IPS-15b (cell line): ENCODE data around the gene CHST15.

ENCODE experiments used
- H3K27me3 ChIP-seq: one replicate; pipeline ENCODE4 v1.6.1; 2013; ENCODE audit warnings: low read length; ENCODE audit not compliant: control insufficient read depth, insufficient read depth
- H3K36me3 ChIP-seq: one replicate; pipeline ENCODE4 v1.6.1; 2013; ENCODE audit warnings: low read length; ENCODE audit not compliant: control insufficient read depth, insufficient read depth
- H3K4me1 ChIP-seq: one replicate; pipeline ENCODE4 v1.6.1; 2013; ENCODE audit warnings: mild to moderate bottlenecking, low read length; ENCODE audit not compliant: control insufficient read depth, insufficient read depth
- H3K4me3 ChIP-seq: one replicate; pipeline ENCODE4 v1.5.1; 2013; ENCODE audit warnings: low read depth, low read length
- H3K9ac ChIP-seq: one replicate; pipeline ENCODE4 v1.6.1; 2013; ENCODE audit warnings: low read depth, mild to moderate bottlenecking, low read length
- H3K9me3 ChIP-seq: one replicate; pipeline ENCODE4 v1.6.1; 2013; ENCODE audit warnings: mild to moderate bottlenecking, low read length; ENCODE audit not compliant: control insufficient read depth, insufficient read depth

CHST15 gene

GRCh38 chr10:124129471-124129870, 36.1 kb upstream of the CHST15 start:
- Histone ChIP-seq H3K27me3 (peaks cover 2% of the 10 kb centered on the region), H3K36me3 (no peaks in the 10 kb centered on the region), H3K9ac (no peak overlapping the region), H3K9me3 (no peaks in the 10 kb centered on the region), H3K4me1 (no peaks in the 10 kb centered on the region), H3K4me3 (no peak overlapping the region)

DNA sequence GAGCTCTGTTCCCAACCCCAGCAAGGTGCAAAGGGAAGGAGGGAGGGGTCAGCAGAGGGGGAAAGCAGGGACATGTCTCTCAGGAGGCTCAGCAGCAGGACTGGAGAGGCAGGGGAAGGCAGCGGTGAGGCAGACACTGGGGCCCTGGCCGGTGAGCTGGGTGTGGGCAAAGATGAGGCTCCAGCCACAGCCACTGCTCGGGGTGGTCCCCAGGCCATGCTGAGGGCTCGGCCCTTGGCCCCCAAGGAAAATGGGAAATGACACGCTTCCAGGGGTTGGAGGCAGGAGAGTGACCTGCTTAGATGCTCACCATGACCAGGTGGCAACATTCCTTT, 35.4 kb upstream of the CHST15 start:
- H3K9me3 ChIP-seq: no peaks in the 10 kb centered on the region
- H3K9ac ChIP-seq: no peak overlapping the region
- no peaks in the 10 kb centered on the region for H3K4me1 ChIP-seq
- no peaks in the 10 kb centered on the region for H3K36me3 ChIP-seq
- H3K4me3 ChIP-seq: no peak overlapping the region
- H3K27me3 ChIP-seq: no peaks in the 10 kb centered on the region

DNA sequence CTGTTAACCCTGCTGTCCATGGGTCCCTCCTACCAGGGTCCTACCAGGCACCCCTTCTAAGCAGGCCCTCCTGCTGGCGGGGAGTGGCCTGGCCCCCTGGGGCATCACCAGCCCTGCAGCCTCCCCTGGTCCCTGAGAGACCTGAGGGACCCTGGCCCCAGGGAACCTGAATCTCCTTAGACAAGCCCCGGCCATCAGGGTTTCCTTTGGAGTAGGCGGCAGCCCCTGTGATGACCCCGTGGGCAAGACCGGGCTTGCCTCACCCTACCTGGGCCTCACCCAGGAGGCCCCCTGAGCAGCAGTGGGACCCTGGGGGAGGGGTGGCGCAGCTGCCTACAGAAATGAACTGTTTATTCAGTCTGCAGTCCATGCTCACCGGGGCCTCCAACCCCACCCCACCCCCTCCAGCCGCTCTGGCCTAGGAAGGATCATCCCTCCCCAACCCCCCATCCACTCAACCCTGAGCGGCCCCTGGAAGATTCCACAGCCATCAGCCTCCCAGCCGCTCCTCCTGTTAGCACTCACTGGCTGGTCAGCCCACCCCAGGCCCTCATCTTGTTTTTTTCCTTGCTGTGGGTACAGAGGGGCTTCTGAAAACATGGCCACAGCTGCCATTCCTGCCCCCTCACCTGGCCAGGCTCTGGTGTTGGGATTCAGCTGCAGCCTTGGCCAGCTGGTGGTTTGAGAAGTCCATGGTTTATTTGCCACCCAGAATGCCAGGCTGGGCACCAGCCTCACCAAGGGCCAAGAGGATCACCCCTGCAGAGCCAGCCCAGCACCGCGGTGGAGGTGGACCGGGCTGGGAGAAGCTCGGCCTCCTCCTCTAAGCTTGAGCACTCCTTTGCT, 34.8 kb upstream of the CHST15 start:
- H3K27me3 ChIP-seq: no peaks in the 10 kb centered on the region
- H3K9ac ChIP-seq: no peak overlapping the region
- H3K4me1 ChIP-seq: no peaks in the 10 kb centered on the region
- H3K36me3 ChIP-seq: no peaks in the 10 kb centered on the region
- no peaks in the 10 kb centered on the region for H3K9me3 ChIP-seq
- no peak overlapping the region for H3K4me3 ChIP-seq

- H3K36me3 ChIP-seq: no peaks in the 10 kb centered on the region
- no peak overlapping the region for H3K4me3 ChIP-seq
- no peak overlapping the region for H3K9ac ChIP-seq
- H3K27me3 ChIP-seq: no peaks in the 10 kb centered on the region
- H3K9me3 ChIP-seq: no peaks in the 10 kb centered on the region
- H3K4me1 ChIP-seq: no peaks in the 10 kb centered on the region
These were observed 34.2 kb upstream of the CHST15 start for GRCh38 chr10:124127563-124127962.

DNA sequence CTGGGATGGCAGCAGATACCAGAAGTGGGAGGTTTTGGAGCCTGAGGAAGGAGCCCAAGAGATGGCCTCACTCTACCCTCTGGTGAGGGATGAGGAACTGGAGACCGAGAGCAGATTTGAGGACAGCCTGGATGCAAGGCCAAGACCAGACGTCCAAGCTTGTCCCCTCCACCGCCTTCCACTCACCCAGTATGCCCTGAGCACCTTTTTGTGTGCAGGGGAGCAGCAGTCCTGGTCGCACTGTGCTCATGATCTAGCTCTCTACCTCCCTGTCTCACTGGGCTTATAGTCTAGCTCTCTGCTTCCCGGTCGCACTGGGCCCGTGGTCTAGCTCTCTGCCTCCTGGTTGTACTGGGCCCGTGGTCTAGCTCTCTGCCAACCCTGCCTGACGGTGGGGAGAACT, 33.6 kb upstream of the CHST15 start:
- no peaks in the 10 kb centered on the region for H3K4me1 ChIP-seq
- no peak overlapping the region for H3K4me3 ChIP-seq
- H3K36me3 ChIP-seq: no peaks in the 10 kb centered on the region
- H3K9me3 ChIP-seq: no peaks in the 10 kb centered on the region
- H3K9ac ChIP-seq: no peak overlapping the region
- H3K27me3 ChIP-seq: no peaks in the 10 kb centered on the region

GRCh38 chr10:124126145-124126982, 33.0 kb upstream of the CHST15 start:
- H3K9me3 ChIP-seq: no peaks in the 10 kb centered on the region
- no peak overlapping the region for H3K4me3 ChIP-seq
- H3K9ac ChIP-seq: no peak overlapping the region
- no peaks in the 10 kb centered on the region for H3K27me3 ChIP-seq
- no peaks in the 10 kb centered on the region for H3K4me1 ChIP-seq
- no peaks in the 10 kb centered on the region for H3K36me3 ChIP-seq

GRCh38 chr10:124125305-124126116, 32.1 kb upstream of the CHST15 start:
- Histone ChIP-seq H3K9me3 (no peaks in the 10 kb centered on the region), H3K4me3 (no peak overlapping the region), H3K36me3 (no peaks in the 10 kb centered on the region), H3K4me1 (no peaks in the 10 kb centered on the region), H3K9ac (no peak overlapping the region), H3K27me3 (no peaks in the 10 kb centered on the region)

- Histone ChIP-seq H3K27me3 (no peaks in the 10 kb centered on the region), H3K4me3 (no peak overlapping the region), H3K9me3 (no peaks in the 10 kb centered on the region), H3K4me1 (no peaks in the 10 kb centered on the region), H3K36me3 (no peaks in the 10 kb centered on the region), H3K9ac (no peak overlapping the region)
These were observed 31.4 kb upstream of the CHST15 start for GRCh38 chr10:124124769-124125161.

DNA sequence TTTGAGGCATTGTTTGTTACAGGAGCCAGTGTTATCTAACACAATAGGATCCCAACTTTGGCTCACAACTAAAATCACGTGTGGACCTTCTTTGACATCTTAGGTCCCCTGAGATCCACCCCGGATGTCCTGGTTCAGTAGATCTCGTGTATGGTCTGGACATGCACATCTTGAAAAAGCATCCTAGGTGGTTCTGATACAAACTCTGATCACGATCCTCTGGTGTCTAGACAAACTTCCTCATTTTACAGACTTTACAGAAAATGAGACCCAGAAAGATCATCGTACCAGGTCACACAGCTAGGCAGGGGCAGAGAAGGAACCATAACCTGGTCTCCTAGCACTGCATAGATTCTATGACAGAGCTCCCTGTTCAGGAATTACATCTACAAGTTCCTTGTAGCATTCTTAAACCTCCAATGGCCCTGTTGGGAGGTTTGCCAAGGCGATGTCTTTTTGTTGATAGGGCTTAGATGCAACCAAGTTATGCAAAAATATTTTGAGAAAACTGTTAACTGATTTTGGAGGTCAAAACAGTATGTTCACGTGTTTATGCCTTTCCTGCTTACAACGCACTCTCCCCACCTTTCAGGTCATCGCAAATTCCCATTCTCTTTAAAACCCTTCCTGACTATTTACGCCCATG, 30.8 kb upstream of the CHST15 start:
- Histone ChIP-seq H3K36me3 (no peaks in the 10 kb centered on the region), H3K9ac (no peak overlapping the region), H3K27me3 (no peaks in the 10 kb centered on the region), H3K9me3 (no peaks in the 10 kb centered on the region), H3K4me1 (no peaks in the 10 kb centered on the region), H3K4me3 (no peak overlapping the region)

DNA sequence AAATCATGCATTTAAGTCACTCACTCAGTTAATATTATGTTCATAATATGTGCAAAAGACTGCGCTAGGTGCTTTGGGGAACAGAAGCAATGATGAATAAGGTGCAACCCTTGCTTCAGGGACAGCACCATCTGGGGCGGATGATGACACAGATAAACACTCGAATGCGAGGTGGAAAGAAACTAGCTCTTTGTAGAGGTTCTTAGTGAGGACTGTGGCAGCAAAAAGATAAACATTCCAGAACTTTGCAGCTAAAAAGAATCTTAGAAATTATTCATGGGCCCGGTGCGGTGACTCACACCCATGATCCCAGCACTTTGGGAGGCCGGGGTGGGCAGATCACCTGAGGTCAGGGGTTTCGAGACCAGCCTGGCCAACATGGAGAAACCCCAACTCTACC, 29.8 kb upstream of the CHST15 start:
- Histone ChIP-seq H3K9ac (no peak overlapping the region), H3K9me3 (no peaks in the 10 kb centered on the region), H3K27me3 (no peaks in the 10 kb centered on the region), H3K36me3 (no peaks in the 10 kb centered on the region), H3K4me1 (no peaks in the 10 kb centered on the region), H3K4me3 (no peak overlapping the region)

- Histone ChIP-seq H3K4me1 (no peaks in the 10 kb centered on the region), H3K9ac (no peak overlapping the region), H3K36me3 (no peaks in the 10 kb centered on the region), H3K4me3 (no peak overlapping the region), H3K9me3 (no peaks in the 10 kb centered on the region), H3K27me3 (no peaks in the 10 kb centered on the region)
These were observed 28.8 kb upstream of the CHST15 start for GRCh38 chr10:124122211-124122610.
